Mucosa of descending colon (tissue), 3 donors: ENCODE results near the gene RAD9A. TPM values are rescaled to one million over a fixed set of nuclear protein-coding genes. Genes with fewer than 3 reads are reported as not detected.

Experiments
- ATAC-seq: fragments of 200-7000 bp; cut with Tn5 transposase; one replicate; pipeline ENCODE4 v1.9.1; 2020; ENCODE audit warnings: mild to moderate bottlenecking, moderate library complexity
- DNase-seq, 3 donors: peaks; one replicate each; pipeline ENCODE4 v3.0.0-alpha.2; 2020
- H3K36me3 ChIP-seq: fragments of 200-600 bp; one replicate; pipeline ENCODE4 v1.8.0; 2021; ENCODE audit warnings: low read depth, mild to moderate bottlenecking
- H3K4me1 ChIP-seq: fragments of 200-600 bp; one replicate; pipeline ENCODE4 v1.8.0; 2021; ENCODE audit warnings: low read depth, mild to moderate bottlenecking
- H3K4me3 ChIP-seq: fragments of 200-600 bp; one replicate; pipeline ENCODE4 v1.8.0; 2021; ENCODE audit warnings: mild to moderate bottlenecking
- H3K9me3 ChIP-seq: fragments of 200-600 bp; one replicate; pipeline ENCODE4 v1.8.0; 2021; ENCODE audit warnings: mild to moderate bottlenecking
- CTCF ChIP-seq: fragments of 200-600 bp; IDR thresholded peaks from one replicate; pipeline ENCODE4 v1.8.0; 2022; ENCODE audit warnings: antibody characterized with exemption, mild to moderate bottlenecking
- intact Hi-C, 2 donors: fragments of 100-400 bp; cut with DNase I in 1 of 2; cut with micrococcal nuclease in 1 of 2; formaldehyde crosslinking; loops; one replicate each; pipeline versions ENCODE4 v1.11.0 to v1.11.1; 2022; cut with DNase I, micrococcal nuclease
- total RNA-seq, 3 donors: library from RNA; stranded (reverse); fragmentation: NEBNext Ultra II Directional in 2 of 3; extraction: Animal tissue kit (Norgen Biotek cat#: 25700) in 2 of 3; gene quantifications; one replicate each; pipeline versions ENCODE4 v1.2.1 to v1.2.4, GENCODE V29; 2021 to 2023
- donor health status: DM: no; HTN: no; CAD: no; lungs with moderate emphysema.
- donor health status: DM: no; HTN: no; CAD: no.
- donor health status: DM: no; HTN: yes; CAD: no.

RAD9A gene
- total RNA-seq, 3 donors from 2014 or later, result 27.9 to 39.3 (median 29.1) TPM

GRCh38 chr11:67440229-67441097, 48.7 kb downstream of the RAD9A start:
- intact Hi-C loops, result no loop called here
- no peak for ATAC-seq
- no peak for TF ChIP-seq CTCF
- no peaks in the 10 kb centered on the region for H3K9me3 ChIP-seq
- no peak for DNase-seq
- peaks cover 19% of the 10 kb centered on the region for H3K4me1 ChIP-seq
- H3K4me3 ChIP-seq, result no peak overlapping the region
- H3K36me3 ChIP-seq, result no peaks in the 10 kb centered on the region

- intact Hi-C loops, result no loop called here
- ATAC-seq, result no peak
- Histone ChIP-seq H3K4me1 (peaks cover 19% of the 10 kb centered on the region), H3K36me3 (no peaks in the 10 kb centered on the region), H3K9me3 (no peaks in the 10 kb centered on the region), H3K4me3 (no peak overlapping the region)
- no peak for DNase-seq
- TF ChIP-seq CTCF, result no peak
Measured at GRCh38 chr11:67441098-67441563, 49.3 kb downstream of the RAD9A start.

- intact Hi-C loops, result no loop called here
- ATAC-seq (no peak), DNase-seq (no peak)
- Histone ChIP-seq H3K4me1 (peaks cover 19% of the 10 kb centered on the region), H3K4me3 (no peak overlapping the region), H3K9me3 (no peaks in the 10 kb centered on the region), H3K36me3 (no peaks in the 10 kb centered on the region)
- TF ChIP-seq CTCF, result no peak
Measured at GRCh38 chr11:67441731-67442351, 50.1 kb downstream of the RAD9A start.

GRCh38 chr11:67442504-67443404, 51.0 kb downstream of the RAD9A start:
- no peak for TF ChIP-seq CTCF
- ATAC-seq (peak; percentile 21), DNase-seq (no peak)
- Histone ChIP-seq H3K9me3 (no peaks in the 10 kb centered on the region), H3K36me3 (no peaks in the 10 kb centered on the region), H3K4me1 (peaks cover 19% of the 10 kb centered on the region), H3K4me3 (peak overlapping the region; percentile 80)
- intact Hi-C loops, result no loop called here

GRCh38 chr11:67445515-67445914, 53.7 kb downstream of the RAD9A start:
- DNase-seq, result no peak
- peaks cover 7% of the 10 kb centered on the region for H3K4me1 ChIP-seq
- TF ChIP-seq CTCF, result no peak
- ATAC-seq, result no peak
- intact Hi-C loops, result no loop called here
- H3K9me3 ChIP-seq, result no peaks in the 10 kb centered on the region
- no peaks in the 10 kb centered on the region for H3K36me3 ChIP-seq
- H3K4me3 ChIP-seq, result no peak overlapping the region

Other genes with a start within 250 kb of the RAD9A start
- 100 to 1,000 TPM in 2 of 3 donors, 10 to 100 TPM in 1; 86.8 to 114 (median 106) TPM for gene GRK2, start 125.5 kb upstream of the RAD9A start, total RNA-seq
- gene ANKRD13D, start 102.7 kb upstream of the RAD9A start, total RNA-seq, result 10 to 100 TPM; 20.0 to 46.3 (median 26.7) TPM
- 10 to 100 TPM; 55.8 to 87.0 (median 57.6) TPM for gene SSH3, start 88.5 kb upstream of the RAD9A start, total RNA-seq
- 100 to 1,000 TPM; 130 to 266 (median 201) TPM for gene POLD4, start 38.4 kb upstream of the RAD9A start, total RNA-seq
- 1 to 10 TPM; 2.2 to 3.0 (median 2.7) TPM for gene CLCF1, start 18.4 kb upstream of the RAD9A start, total RNA-seq
- 100 to 1,000 TPM; 130 to 239 (median 209) TPM for gene PPP1CA, start 9.9 kb downstream of the RAD9A start, total RNA-seq
- 1 to 10 TPM; 5.0 to 8.4 (median 5.3) TPM for gene TBC1D10C, start 12.1 kb downstream of the RAD9A start, total RNA-seq
- under 1 TPM; 0.26 to 0.89 (median 0.70) TPM for gene CARNS1, start 23.7 kb downstream of the RAD9A start, total RNA-seq
- gene RPS6KB2, start 36.5 kb downstream of the RAD9A start, total RNA-seq, result 10 to 100 TPM; 43.1 to 51.6 (median 45.4) TPM
- 10 to 100 TPM in 2 of 3 donors, 1 to 10 TPM in 1; 7.2 to 13.6 (median 10.0) TPM for gene PTPRCAP, start 45.7 kb downstream of the RAD9A start, total RNA-seq
- gene CORO1B, start 51.5 kb downstream of the RAD9A start, total RNA-seq, result 100 to 1,000 TPM; 133 to 240 (median 184) TPM
- not detected for gene GPR152, start 60.7 kb downstream of the RAD9A start, total RNA-seq
- 1 to 10 TPM in 2 of 3 donors, under 1 TPM in 1; 0.95 to 1.9 (median 1.2) TPM for gene CABP4, start 63.4 kb downstream of the RAD9A start, total RNA-seq
- gene TMEM134, start 77.3 kb downstream of the RAD9A start, total RNA-seq, result 10 to 100 TPM; 44.7 to 82.2 (median 60.9) TPM
- gene AIP, start 91.0 kb downstream of the RAD9A start, total RNA-seq, result 10 to 100 TPM; 33.7 to 84.9 (median 52.2) TPM
- gene PITPNM1, start 113.4 kb downstream of the RAD9A start, total RNA-seq, result 100 to 1,000 TPM in 1 of 3 donors, 10 to 100 TPM in 2; 59.6 to 104 (median 83.7) TPM
- 10 to 100 TPM; 63.5 to 81.3 (median 79.3) TPM for gene CDK2AP2, start 116.2 kb downstream of the RAD9A start, total RNA-seq
- not detected for gene CABP2, start 131.5 kb downstream of the RAD9A start, total RNA-seq
- gene GSTP1, start 191.8 kb downstream of the RAD9A start, total RNA-seq, result 100 to 1,000 TPM; 284 to 441 (median 325) TPM
- gene NDUFV1, start 214.9 kb downstream of the RAD9A start, total RNA-seq, result 100 to 1,000 TPM; 248 to 349 (median 311) TPM
- 10 to 100 TPM; 17.3 to 34.6 (median 23.1) TPM for gene NUDT8, start 238.0 kb downstream of the RAD9A start, total RNA-seq
- gene TBX10, start 247.8 kb downstream of the RAD9A start, total RNA-seq, result 10 to 100 TPM in 1 of 3 donors, 1 to 10 TPM in 2; 3.7 to 19.1 (median 9.6) TPM